ENCODE results near the gene ITGB5. TPM values are rescaled to one million over a fixed set of nuclear protein-coding genes. Genes with fewer than 3 reads are reported as not detected.
"Not testable (repeated sequence)": the region's sequence is repeated elsewhere in the genome, so short reads cannot be mapped to it uniquely, and the experiment has no call there.

ITGB5 gene
- total RNA-seq, 1 donor from 2014 or later, result 63.3 TPM

GRCh38 chr3:124752051-124752450 lies 135.1 kb downstream of the ITGB5 start:
- H3K4me3 Mint-ChIP-seq, result no peak overlapping the region
- TF ChIP-seq, protein P1, sequence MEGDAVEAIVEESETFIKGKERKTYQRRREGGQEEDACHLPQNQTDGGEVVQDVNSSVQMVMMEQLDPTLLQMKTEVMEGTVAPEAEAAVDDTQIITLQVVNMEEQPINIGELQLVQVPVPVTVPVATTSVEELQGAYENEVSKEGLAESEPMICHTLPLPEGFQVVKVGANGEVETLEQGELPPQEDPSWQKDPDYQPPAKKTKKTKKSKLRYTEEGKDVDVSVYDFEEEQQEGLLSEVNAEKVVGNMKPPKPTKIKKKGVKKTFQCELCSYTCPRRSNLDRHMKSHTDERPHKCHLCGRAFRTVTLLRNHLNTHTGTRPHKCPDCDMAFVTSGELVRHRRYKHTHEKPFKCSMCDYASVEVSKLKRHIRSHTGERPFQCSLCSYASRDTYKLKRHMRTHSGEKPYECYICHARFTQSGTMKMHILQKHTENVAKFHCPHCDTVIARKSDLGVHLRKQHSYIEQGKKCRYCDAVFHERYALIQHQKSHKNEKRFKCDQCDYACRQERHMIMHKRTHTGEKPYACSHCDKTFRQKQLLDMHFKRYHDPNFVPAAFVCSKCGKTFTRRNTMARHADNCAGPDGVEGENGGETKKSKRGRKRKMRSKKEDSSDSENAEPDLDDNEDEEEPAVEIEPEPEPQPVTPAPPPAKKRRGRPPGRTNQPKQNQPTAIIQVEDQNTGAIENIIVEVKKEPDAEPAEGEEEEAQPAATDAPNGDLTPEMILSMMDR (IDR thresholded peaks at IDR 0.05; ENCODE audit: unreplicated experiment), result no peak
- no peak overlapping the region for H3K27ac Mint-ChIP-seq
- no peak for DNase-seq (ENCODE audit: low spot score in 2 of 2, unreplicated experiment in 2 of 2)
- H3K36me3 Mint-ChIP-seq, result peaks cover 2% of the 10 kb centered on the region
- no peaks in the 10 kb centered on the region for H3K4me1 Mint-ChIP-seq
- peaks cover 3% of the 10 kb centered on the region for H3K27me3 Mint-ChIP-seq (ENCODE audit: low read depth)
- no peaks in the 10 kb centered on the region for H3K9me3 Mint-ChIP-seq

- Mint-ChIP-seq H3K27ac (no peak overlapping the region), H3K4me1 (no peaks in the 10 kb centered on the region)
Observed at GRCh38 chr3:124751501-124751900, 135.7 kb downstream of the ITGB5 start.

DNA sequence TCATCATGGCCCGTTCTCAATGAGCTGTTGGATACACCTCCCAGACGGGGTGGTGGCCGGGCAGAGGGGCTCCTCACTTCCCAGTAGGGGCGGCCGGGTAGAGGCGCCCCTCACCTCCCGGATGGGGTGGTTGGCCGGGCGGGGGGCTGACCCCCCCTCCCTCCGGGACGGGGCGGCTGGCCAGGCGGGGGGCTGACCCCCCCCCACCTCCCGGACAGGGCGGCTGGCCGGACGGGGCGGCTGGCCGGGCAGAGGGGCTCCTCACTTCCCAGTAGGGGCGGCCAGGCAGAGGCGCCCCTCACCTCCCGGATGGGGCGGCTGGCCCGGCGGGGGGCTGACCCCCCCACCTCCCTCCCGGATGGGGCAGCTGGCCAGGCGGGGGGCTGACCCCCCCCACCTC lies 137.3 kb downstream of the ITGB5 start:
- H3K4me3 Mint-ChIP-seq; H3K27ac Mint-ChIP-seq; H3K36me3 Mint-ChIP-seq; H3K27me3 Mint-ChIP-seq (ENCODE audit: low read depth); H3K9me3 Mint-ChIP-seq; DNase-seq (ENCODE audit: low spot score in 2 of 2, unreplicated experiment in 2 of 2); H3K4me1 Mint-ChIP-seq: not testable (repeated sequence)

More at GRCh38 chr3:124751501-124751900, 135.7 kb downstream of the ITGB5 start:
- Mint-ChIP-seq H3K4me3 (no peak overlapping the region), H3K9me3 (no peaks in the 10 kb centered on the region), H3K36me3 (peaks cover 2% of the 10 kb centered on the region), H3K27me3 (ENCODE audit: low read depth) (no peaks in the 10 kb centered on the region)
- DNase-seq (ENCODE audit: low spot score in 2 of 2, unreplicated experiment in 2 of 2), result no peak
- TF ChIP-seq, protein P1 (IDR thresholded peaks at IDR 0.05; ENCODE audit: unreplicated experiment), result no peak

GRCh38 chr3:124748560-124749198 lies 138.5 kb downstream of the ITGB5 start:
- Mint-ChIP-seq H3K36me3 (peaks cover 9% of the 10 kb centered on the region), H3K27ac (no peak overlapping the region), H3K27me3 (ENCODE audit: low read depth) (no peaks in the 10 kb centered on the region), H3K4me3 (no peak overlapping the region), H3K4me1 (no peaks in the 10 kb centered on the region), H3K9me3 (no peaks in the 10 kb centered on the region)
- TF ChIP-seq, protein P1 (IDR thresholded peaks at IDR 0.05; ENCODE audit: unreplicated experiment), result no peak
- DNase-seq (ENCODE audit: low spot score in 2 of 2, unreplicated experiment in 2 of 2), result no peak

DNA sequence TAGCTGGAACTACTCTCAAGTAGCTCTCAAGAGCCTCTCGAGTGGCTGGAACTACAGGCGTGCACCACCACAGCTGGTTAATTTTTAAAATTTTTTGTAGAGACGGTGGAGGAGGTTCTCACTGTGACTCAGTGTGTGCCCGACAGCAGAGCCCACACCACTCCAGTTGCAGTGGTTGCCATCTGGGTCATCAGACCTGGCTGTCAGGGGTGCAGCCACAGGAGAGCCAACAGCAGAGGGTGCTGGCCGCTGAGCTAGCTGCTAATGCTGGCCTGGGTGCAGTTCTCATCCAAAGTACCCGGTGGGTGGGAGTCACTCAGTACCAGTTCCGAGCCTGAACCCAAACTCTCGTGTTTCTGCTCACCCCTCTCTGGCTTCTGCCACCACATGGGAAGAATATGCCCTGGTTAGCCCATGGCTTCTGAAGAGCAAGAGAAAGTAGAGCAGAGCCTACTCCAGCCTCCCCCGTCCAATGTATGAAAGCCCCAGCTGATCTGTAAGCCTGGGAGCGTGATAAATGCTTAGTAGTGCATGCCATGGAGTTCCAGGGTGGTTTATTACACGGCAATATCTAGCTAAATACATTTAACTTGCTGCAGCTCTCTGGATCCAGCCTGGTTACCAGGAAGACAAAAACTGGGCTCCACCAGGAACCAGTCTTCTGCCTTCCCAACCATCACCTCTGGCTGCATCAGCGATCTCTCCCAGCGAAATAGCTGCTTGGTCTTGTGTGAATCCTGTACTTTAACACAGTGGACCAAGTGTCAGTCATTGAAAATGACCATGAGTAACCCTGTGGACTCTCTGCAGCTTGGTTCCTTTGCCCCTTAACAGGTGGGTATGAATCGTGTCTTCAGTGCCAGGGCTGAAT lies 139.8 kb downstream of the ITGB5 start:
- no peaks in the 10 kb centered on the region for H3K9me3 Mint-ChIP-seq
- H3K36me3 Mint-ChIP-seq, result peaks cover 15% of the 10 kb centered on the region
- no peak overlapping the region for H3K27ac Mint-ChIP-seq
- DNase-seq (ENCODE audit: low spot score in 2 of 2, unreplicated experiment in 2 of 2), result no peak
- no peaks in the 10 kb centered on the region for H3K4me1 Mint-ChIP-seq
- no peaks in the 10 kb centered on the region for H3K27me3 Mint-ChIP-seq (ENCODE audit: low read depth)
- H3K4me3 Mint-ChIP-seq, result no peak overlapping the region
- TF ChIP-seq, protein P1 (IDR thresholded peaks at IDR 0.05; ENCODE audit: unreplicated experiment), result no peak

DNA sequence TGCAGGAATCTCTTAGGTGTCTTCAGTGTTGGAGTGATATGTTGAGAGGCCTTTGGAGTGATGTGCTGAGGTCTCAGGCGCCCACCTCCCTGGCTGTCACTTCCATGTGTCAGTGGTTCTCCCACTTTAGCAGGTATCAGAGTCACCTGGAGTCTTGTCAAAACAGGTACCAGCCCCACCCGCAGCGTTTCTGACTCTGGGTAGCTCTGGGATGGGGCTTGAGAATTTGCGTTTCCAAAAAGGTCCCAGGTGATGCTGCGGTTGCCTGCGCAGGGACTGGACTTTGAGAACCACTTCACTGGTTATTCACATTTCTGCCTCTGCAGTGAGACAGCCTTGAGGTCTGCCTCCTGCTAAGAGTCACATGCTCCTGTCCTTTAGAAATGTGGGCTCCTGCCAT lies 141.4 kb downstream of the ITGB5 start:
- Mint-ChIP-seq H3K4me1 (no peaks in the 10 kb centered on the region), H3K9me3 (no peaks in the 10 kb centered on the region), H3K36me3 (peaks cover 25% of the 10 kb centered on the region), H3K4me3 (no peak overlapping the region), H3K27ac (no peak overlapping the region), H3K27me3 (ENCODE audit: low read depth) (no peaks in the 10 kb centered on the region)
- TF ChIP-seq, protein P1 (IDR thresholded peaks at IDR 0.05; ENCODE audit: unreplicated experiment), result no peak
- no peak for DNase-seq (ENCODE audit: low spot score in 2 of 2, unreplicated experiment in 2 of 2)
